GM21786 (cell line): ENCODE measurements around the gene TSEN2.
"Not testable (repeated sequence)": the region's sequence is repeated elsewhere in the genome, so short reads cannot be mapped to it uniquely, and the experiment has no call there.

ENCODE experiments used
- ATAC-seq: cut with Tn5 transposase; IDR thresholded peaks from one replicate; pipeline ENCODE4 v1.9.1; 2021; ENCODE audit not compliant: unreplicated experiment

Gene TSEN2

DNA sequence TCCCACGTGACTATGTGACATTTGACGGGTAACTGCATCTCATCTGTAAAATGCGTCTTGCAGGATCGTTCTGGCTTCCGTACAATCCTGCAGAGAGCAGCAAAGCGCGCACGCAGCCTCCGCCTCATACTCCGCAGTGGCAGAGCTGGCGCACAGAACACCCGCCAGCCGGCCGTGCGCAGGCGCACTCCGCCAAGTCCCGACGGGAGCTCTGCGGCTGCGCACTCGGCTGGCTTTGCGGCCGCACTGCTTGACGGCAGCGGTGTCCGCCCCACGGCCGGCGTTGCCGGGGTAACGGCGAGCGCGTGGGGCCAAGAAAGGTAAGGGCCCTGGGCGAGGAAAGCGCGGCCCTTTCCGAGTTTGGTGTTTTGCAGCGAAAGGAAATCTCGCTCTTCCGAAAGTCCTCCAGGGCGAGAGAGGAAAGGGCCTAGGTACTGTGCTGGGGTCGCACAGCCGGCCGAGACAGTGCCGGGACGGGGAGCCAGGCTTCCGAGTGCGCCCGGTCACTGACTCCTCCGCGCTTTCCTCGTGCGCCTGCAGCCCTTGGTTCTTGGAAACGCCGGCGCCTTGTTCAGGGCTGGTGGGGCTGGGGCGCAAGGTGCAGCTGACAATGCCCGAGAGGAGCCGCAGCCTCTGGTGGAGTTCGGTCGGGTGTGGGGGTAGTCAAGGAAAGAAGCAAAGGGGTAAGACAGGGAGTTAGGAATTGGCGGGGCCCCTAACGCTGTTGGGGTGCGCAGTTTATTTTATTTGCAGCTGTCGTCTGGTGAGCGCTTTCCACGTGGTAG, at the start of gene TSEN2:
TSS of gene TSEN2 (plus strand) at position 283 of the 785 bp plus-strand sequence. CDS start 5,321 bp downstream, outside the sequence.
- peak; percentile 93 for ATAC-seq

DNA sequence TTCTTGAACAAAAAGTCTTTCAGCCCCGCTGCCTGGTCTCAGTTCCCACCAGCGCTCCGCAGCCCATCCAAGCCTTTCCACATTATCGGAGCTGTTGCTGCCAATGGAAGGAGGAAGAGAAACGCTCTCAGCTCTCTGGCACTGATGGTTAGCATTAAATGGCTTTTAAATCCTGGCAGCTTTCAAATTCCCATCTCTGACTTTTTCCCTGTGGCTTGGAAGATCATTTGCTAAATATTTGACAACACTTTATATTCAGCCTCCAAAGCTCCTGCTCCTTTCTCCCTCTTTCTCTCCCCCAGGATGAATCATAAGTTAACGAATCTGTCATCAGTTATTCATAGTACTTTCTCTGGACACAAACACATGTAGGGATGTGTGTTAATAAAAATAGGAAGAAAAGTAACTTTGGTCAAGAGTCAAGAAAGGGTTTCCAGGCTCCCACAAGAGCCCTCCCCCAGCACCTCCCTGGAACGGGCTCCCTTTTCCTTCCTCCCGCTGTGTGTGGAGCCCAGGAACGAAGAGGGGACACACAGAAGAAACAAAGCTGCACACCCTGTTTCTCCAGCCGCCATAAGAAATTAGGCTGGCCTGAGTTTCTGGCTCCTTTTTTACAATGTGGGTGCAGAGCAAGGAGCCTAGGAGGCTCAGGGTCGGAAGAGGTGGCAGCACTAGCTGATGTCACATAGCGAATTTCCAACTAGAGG, 47.6 kb upstream of the TSEN2 start:
- ATAC-seq: no peak

DNA sequence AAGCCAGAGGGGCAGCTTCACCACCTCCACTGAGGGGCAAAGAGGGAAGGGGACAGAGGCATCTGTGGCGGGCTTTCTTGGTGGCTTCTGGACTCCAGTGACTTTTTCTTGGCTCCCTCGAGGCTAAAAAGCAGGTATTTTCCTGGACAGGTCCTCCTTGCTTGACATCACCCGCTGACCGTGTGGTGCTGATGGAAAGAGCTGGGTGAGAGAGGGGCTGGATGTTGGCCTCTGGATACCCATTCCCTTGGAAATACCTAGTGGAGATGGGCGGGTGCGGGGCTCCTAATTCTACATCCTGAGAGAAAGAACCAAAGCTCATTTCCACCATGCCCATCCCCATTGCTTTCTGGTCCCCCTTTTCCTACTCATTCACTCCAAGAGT, 47.1 kb upstream of the TSEN2 start:
- no peak for ATAC-seq

DNA sequence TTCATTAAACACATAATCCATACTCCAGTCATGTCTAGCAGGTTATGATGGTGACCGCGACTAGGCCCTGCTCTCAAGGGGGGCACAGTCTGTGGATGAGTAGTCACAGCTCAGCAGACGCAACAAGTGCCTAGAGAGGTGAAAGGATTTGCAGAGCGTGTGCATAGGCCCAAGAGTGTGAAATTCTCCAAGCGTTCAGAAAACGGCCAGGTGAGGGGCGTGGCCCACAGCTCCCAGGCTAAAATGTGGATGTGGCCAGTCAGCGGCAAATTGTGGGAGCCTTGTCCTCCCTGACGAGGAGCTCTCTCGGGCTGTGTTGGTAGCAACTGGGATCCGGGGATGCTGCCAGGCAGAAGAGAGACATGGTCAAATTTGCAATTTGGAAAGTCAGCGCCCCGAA, 46.4 kb upstream of the TSEN2 start:
- ATAC-seq: no peak

DNA sequence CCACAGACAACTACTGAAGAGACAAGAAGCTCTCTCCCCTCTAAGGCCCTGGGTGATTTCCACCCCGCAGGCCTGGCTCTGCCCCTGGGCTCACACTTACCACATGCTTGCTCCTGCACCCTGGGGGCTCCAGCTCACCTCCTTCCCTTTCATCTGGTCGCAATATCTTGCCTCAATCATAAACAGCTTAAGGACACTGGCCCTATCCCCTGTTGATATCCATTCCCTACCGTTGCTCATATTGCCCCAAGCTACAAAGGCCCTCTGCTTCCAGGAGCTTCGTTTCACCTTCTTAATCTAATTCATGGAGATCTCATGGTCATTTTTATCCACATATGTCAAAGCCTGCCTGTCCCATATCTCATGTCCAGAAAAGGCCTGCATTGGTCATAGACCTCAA, 46.0 kb upstream of the TSEN2 start:
- no peak for ATAC-seq

DNA sequence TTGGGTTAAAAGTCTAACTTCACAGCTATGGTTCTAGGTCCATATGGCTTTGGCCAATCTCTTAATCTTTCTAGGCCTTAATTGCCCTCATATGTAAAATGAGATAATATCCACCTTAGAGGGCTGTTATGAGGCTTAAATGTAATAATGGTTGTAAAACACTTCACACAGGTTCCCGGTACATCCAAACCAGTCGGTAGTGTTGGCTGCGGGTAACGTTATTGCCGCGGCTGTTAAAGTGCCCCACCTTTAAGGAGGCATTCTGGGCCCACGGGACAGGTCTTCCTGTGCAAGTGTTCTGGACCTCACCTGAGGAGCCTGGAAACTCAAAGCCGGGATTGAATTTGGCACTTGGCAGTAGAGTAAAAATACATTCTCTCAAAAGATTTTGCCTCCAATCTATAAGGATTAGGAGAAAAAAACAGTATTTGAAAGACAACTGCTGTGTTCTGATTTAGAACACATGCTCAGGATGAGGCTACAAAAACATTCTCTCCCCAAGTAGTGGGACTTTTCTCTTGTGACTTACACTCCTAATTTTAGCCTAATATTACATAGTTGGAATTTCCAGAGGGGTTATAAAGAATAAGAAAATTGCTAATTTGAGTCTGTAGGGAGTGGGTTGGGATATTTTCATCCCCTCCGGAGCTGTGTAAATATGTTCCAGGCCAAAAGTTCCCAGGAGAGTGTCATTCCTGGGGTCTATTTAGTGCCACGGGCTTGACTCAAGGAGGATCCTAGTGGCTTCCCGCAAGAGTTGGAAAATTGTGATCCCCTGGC, 44.9 kb upstream of the TSEN2 start:
- ATAC-seq: no peak

DNA sequence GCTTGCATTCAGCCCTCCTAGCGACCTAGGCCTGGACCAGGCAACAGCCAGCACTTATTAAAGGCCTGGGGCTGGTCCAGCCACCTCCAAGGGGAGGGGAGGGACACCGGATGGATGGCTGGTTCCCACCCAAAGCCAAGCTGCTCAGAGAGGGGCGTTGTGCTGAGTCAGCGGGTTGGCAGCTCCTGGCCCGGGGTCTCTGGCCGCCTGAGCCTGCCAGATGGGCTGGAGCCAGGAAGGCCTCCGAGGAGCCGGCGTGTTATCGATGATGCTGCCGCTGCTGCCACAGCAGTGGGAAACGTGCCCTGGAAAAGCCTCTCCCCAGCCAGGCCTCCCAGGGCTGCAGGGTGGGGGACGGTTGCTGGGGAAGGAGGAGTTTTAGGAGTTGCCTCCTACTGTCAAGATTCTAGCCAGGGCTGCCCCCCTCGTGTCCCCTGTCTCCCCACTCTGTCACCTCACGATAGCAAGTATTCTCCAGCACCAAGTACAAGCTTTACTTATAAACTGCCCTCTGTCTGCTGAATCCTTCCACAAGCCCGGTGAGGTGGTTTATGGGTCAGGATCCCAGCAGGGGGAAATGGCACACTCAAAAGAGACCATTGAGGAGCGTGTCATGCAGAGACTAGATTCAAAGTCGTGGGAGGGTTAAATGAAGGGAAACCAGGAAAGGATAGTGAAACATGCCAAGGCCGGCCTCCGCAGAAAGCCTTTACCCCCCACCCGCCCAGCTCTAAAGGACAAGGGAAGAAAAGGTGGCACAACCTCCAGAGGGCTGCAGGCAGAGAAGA, 43.2 kb upstream of the TSEN2 start:
- ATAC-seq: no peak

DNA sequence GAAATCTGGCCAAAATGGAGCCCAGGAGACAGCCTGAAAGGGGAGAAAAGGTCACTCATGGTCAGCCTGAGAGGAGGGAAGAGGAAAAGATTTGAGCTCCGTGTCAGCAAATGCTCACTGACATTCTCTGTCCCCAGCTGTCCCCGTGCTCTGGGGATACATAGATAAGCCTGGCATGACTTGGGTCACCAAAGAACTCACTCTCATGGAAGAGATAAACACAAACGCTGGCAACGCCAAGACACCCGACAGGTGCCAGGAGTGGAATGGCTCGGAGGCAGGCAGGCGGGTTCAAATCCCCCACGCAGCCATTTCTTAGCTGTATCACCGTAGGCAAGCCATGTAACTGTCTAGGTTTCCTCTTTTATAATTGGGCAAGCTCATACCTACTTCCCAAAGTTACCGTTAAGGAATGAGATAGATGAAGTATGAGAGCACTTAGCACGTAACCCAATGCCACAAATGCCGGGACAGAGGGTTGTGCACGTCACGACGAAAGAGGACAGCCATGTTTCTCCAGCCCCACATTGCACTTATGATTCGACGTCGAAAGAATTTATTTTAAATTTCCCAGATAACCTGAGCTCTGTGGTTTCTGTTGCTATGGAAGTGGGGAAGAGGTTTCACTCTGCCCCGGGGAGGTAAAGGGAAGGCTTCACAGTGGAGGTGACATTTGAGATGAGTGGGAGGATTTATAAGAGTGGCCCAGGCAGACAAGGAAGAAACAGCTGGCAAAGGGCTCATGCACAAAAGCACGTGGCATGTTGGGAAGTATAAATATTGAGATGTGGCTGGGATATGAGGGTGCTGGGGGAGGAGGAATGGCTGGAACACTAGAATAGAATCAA, 41.4 kb upstream of the TSEN2 start:
- no peak for ATAC-seq

DNA sequence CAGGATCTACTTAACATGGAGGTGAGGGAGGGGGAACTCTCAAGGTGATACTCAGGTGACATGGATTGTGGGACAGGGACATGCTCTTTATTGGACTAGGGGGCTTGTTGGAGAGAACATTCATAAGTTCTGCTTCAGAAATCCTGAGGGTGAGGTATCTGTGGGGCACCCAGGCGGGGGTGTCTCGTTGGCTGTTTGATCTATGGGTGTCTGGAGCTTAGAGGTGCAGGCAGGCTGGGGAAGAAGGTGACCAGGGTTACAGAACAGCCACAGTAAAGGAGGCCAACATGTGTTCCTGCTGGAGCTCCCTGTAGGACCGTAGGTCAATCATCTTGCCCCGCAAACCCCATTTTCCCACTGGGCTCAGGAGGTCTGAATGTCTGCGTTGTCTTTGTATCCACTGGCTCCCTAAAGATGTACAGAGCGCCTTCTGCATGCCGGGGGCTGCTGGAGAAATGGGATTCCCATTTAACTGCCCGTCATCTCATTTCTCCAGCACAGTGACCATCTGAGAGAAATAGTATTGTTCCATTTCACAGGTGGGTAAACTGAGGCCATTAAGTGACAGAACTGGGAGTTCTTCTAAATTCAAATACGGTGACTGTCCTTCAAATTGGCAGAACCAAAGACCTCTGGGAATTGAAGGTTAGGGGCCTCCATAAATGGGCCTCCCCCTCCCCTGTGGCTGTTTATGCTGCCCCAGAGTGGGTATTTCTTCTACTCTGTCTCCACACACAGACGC, 40.3 kb upstream of the TSEN2 start:
- ATAC-seq: no peak

DNA sequence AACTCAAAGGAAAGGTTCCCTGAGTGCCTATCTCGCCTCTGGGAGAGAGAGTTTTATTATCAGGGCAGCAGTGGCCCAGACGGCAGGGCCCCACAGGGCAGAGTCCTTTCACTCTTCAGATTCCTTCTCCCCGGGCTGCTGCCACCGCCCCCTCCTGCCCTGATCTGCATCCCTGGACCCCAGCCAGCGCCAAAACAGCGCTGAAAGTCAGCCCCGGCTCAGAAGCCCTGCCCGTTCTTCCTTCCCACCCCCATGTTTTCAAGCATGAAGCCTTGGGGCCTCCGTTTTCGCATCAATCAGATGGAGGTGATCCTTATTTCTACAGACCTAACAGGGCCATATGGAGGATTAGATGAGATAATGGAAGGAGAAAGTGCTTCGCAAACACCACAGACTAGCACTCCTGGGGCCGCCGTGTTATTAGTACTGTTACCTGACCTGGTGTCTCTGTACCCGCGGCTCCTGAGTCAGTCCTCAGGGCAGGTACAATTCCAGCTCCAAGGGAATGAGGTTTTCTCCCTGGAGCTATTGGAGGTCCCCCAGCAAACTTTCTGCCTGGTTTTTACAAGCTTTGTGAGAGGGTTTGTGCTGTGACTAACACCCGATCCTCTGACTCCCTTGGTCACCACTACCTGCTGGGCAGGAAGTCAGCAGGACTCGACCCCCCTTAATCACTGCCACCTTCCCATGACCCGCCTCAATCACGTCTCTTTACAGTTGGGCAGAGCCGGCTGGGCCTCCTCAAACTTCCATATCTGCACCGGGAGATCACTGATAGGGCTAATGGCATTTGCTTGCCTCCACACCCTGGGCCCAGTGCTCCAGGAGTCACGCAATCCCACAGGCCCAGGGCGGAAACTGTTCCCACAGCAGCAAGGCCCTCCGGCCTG, 39.5 kb upstream of the TSEN2 start:
- ATAC-seq: no peak

DNA sequence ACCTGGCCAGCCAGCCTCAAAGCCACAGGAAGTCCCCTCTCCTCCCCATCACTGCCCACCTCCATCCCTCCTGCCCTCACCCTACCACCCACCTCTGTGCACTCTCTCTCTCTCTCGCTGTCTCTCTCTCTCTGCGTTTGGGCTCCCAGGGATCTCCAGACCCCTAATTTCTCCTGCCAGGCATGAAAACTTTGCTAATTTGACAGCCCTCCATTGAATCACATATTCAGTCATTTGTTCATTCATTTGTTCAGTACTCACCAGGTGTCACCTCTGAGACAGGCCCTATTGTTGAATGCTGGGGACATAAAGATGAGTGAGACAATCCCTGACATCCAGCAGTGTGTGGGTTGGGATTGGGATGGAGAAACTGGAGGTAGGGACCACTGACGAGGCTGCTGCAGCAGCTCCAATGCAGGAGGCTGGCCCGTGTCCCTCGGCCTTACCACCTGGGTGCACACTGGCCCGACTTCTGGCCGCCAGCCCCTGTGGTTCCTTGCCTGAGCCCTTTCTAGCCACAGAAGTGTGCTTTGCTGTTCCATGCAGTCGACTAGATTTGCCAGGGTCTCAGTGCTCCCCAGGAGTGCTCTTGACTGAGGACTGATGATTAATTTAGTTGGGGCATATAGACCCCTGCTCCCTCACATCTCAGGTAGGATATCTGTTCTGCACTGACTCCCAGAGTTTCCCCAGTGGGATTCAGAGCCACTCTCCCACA, 38.6 kb upstream of the TSEN2 start:
- ATAC-seq: no peak

DNA sequence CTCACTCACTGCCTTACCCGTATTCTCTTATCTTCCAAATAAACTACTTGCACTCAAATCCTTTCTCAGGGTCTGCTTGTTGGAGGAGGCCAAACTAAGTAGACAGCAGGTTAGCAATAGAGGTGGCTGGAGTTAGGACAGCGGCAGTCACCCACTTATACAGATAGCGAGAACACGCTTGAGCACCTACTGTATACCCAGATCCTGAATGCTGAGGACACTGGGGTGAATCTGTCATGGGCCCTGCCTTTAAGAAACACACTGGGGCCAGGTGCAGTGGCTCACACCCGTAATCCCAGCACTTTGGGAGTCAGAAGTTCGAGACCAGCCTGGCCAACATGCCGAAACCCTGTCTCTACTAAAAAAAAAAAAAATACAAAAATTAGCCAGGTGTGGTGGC, 38.0 kb upstream of the TSEN2 start:
- no peak for ATAC-seq

DNA sequence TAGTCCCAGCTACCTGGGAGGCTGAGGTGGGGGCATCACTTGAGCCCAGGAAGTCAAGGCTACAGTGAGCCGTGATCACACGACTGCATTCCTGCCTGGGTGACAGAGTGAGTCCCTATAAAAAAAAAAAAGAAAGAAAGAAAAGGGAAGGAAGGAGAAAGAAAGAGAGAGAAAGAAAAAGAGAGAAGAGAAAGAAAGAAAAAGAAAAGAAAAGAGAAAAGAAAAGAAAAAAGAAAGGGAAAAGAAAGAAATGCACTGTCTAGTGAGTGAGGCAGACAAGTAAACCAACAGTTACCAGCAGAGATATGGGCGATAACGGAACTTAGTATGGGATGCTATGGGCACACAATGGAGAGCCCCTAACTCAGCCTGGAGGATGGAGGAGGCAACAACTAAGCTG, 37.2 kb upstream of the TSEN2 start:
- ATAC-seq: no peak

DNA sequence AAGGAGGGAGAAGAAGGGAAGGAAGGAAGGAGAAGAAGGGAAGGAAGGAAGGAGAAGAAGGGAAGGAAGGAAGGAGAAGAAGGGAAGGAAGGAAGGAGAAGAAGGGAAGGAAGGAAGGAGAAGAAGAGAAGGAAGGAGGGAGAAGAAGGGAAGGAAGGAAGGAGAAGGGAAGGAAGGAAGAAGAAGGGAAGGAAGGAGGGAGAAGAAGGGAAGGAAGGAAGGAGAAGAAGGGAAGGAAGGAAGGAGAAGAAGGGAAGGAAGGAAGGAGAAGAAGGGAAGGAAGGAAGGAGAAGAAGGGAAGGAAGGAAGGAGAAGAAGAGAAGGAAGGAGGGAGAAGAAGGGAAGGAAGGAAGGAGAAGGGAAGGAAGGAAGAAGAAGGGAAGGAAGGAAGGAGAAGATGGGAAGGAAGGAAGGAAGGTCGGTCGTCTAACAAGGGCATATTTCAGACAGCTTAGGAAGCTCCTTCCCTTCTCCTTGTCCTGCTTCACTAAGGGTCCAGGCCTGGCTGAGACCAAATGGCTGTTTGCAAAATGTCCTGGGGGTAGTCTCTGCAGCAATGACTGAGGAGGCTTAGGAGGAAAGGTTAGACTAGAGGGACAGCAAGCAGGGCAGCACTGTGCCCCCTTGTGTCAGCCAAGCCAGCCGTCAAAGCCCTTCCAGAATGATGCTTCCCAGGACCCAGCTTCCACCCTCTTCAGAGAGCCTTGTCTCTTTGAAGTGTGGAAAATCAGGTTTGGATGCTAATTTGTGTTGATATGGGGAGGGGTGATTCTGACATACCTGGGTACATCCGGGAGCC, 35.7 kb upstream of the TSEN2 start:
- not testable (repeated sequence) for ATAC-seq

DNA sequence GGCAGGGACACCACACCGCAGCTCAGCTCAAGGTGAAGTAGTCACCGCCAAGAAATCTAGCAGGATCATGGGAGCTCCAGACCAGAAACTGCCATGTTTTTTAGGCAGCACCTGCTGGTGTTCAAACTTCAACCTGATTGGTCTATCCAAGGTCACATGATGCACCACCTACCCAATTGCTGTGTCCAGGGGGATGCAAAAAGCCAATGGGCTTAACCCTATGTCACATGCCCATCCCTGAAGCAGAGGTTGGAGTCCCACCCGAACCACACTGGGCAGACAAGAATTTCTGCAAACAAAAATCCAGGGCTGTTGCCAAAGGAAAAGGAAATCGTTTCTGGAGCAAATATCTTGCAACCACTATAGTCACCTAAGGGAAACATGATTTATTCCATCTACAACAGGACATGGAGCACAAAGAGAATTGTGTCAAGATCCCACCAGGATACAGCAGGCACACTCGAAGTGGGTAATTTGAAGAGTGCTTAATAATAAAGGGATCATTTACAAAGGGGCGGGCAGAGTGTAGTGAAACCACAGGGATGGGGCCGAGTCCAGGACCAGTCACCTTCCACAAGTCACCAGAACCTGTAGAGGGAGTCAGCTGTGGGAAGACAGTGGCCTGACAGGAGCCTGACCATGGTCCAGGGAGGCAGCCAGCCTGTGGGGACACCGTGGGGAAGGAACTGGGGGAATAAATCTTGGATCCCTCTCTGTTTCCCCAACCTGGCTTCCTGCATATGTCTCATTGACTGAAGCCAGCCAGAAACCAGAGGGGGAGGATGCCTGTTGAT, 34.2 kb upstream of the TSEN2 start:
- ATAC-seq: no peak

DNA sequence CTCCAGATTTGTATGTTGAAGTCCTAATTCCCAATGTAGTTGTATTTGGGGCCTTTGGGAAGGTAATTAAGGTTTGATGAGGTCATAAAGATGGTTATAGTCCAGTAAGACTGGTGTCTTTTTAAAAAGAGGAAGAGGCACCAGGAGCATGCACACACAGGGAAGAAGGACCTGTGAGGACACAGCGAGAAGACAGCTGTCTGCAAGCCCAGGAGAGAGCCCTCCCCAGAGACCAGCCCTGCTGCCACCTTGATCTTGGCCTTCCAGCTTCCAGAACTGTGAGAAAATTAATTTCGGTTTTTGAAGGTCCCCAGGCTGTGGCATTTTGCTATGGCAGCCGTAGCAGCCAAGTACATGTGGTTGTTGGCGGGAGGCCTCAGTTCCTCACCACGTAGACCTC, 32.8 kb upstream of the TSEN2 start:
- no peak for ATAC-seq
